ENCODE measurements around the gene PDE4B.

The PDE4B gene

GRCh38 chr1:66292944-66293343 is 500.2 kb downstream of the PDE4B start:
- no peak for TF ChIP-seq CTCF (IDR thresholded peaks at IDR 0.05; ENCODE audit: low read depth, low read length)
- H3K4me3 ChIP-seq (ENCODE audit: low read depth, low read length), result no peak overlapping the region
- no peaks in the 10 kb centered on the region for H3K36me3 ChIP-seq
- H3K9me3 ChIP-seq, result no peaks in the 10 kb centered on the region
- no peaks in the 10 kb centered on the region for H3K4me1 ChIP-seq
- no peak for DNase-seq
- no peaks in the 10 kb centered on the region for H3K27me3 ChIP-seq

GRCh38 chr1:66294707-66295370 is 502.1 kb downstream of the PDE4B start:
- no peaks in the 10 kb centered on the region for H3K27me3 ChIP-seq

GRCh38 chr1:66295803-66296202 is 503.1 kb downstream of the PDE4B start:
- no peaks in the 10 kb centered on the region for H3K4me1 ChIP-seq
- no peaks in the 10 kb centered on the region for H3K9me3 ChIP-seq
- DNase-seq, result no peak
- H3K36me3 ChIP-seq, result no peaks in the 10 kb centered on the region
- no peak for TF ChIP-seq CTCF (IDR thresholded peaks at IDR 0.05; ENCODE audit: low read depth, low read length)
- no peak overlapping the region for H3K4me3 ChIP-seq (ENCODE audit: low read depth, low read length)
- no peaks in the 10 kb centered on the region for H3K27me3 ChIP-seq

More at GRCh38 chr1:66294707-66295370, 502.1 kb downstream of the PDE4B start:
- DNase-seq, result no peak
- Histone ChIP-seq H3K9me3 (no peaks in the 10 kb centered on the region), H3K4me1 (no peaks in the 10 kb centered on the region), H3K36me3 (no peaks in the 10 kb centered on the region), H3K4me3 (ENCODE audit: low read depth, low read length) (no peak overlapping the region)
- no peak for TF ChIP-seq CTCF (IDR thresholded peaks at IDR 0.05; ENCODE audit: low read depth, low read length)

- Histone ChIP-seq H3K4me1 (no peaks in the 10 kb centered on the region), H3K36me3 (no peaks in the 10 kb centered on the region), H3K9me3 (no peaks in the 10 kb centered on the region), H3K4me3 (ENCODE audit: low read depth, low read length) (no peak overlapping the region), H3K27me3 (no peaks in the 10 kb centered on the region)
- no peak for TF ChIP-seq CTCF (IDR thresholded peaks at IDR 0.05; ENCODE audit: low read depth, low read length)
- no peak for DNase-seq
Observed at GRCh38 chr1:66296370-66296769, 503.7 kb downstream of the PDE4B start.

GRCh38 chr1:66296951-66297350 is 504.3 kb downstream of the PDE4B start:
- Histone ChIP-seq H3K9me3 (no peaks in the 10 kb centered on the region), H3K4me1 (no peaks in the 10 kb centered on the region), H3K4me3 (ENCODE audit: low read depth, low read length) (no peak overlapping the region), H3K36me3 (no peaks in the 10 kb centered on the region), H3K27me3 (no peaks in the 10 kb centered on the region)
- DNase-seq, result no peak
- TF ChIP-seq CTCF (IDR thresholded peaks at IDR 0.05; ENCODE audit: low read depth, low read length), result no peak

- TF ChIP-seq CTCF (IDR thresholded peaks at IDR 0.05; ENCODE audit: low read depth, low read length), result no peak
- Histone ChIP-seq H3K4me1 (no peaks in the 10 kb centered on the region), H3K9me3 (no peaks in the 10 kb centered on the region), H3K27me3 (no peaks in the 10 kb centered on the region), H3K36me3 (no peaks in the 10 kb centered on the region), H3K4me3 (ENCODE audit: low read depth, low read length) (no peak overlapping the region)
- no peak for DNase-seq
Observed at GRCh38 chr1:66298464-66298863, 505.8 kb downstream of the PDE4B start.

Measured in BE2C (cell line).